DND-41 (cell line): Measurements from ENCODE around the gene HNRNPH2.

Source experiments
- ATAC-seq: fragments of 200-7000 bp; cut with Tn5 transposase; 3 replicates; pipeline ENCODE4 v1.9.1; 2021; ENCODE audit warnings: low read depth; ENCODE audit not compliant: insufficient read depth
- DNase-seq: peaks from one replicate; pipeline ENCODE4 v3.0.0-alpha.2; 2020
- H2AFZ ChIP-seq: 2 replicates; pipeline ENCODE4 v1.6.0; 2012; ENCODE audit warnings: low read depth, low read length
- H3K27ac ChIP-seq: 2 replicates; pipeline ENCODE4 v1.5.1; 2012; ENCODE audit warnings: low read length, inconsistent platforms
- H3K27me3 ChIP-seq: fragments of 200-600 bp; sonication (generic); 2 replicates; pipeline ENCODE4 v1.6.0; 2012; ENCODE audit warnings: low read length, mild to moderate bottlenecking, inconsistent platforms; ENCODE audit not compliant: insufficient read depth, poor library complexity
- H3K36me3 ChIP-seq: 2 replicates; pipeline ENCODE4 v1.5.1; 2012; ENCODE audit warnings: low read length, inconsistent platforms; ENCODE audit not compliant: insufficient read depth
- H3K4me1 ChIP-seq: 2 replicates; pipeline ENCODE4 v1.5.1; 2012; ENCODE audit warnings: mild to moderate bottlenecking, low read length; ENCODE audit not compliant: insufficient read depth
- H3K4me2 ChIP-seq: 2 replicates; pipeline ENCODE4 v1.6.0; 2012; ENCODE audit warnings: mild to moderate bottlenecking, moderate library complexity, low read length, inconsistent platforms; ENCODE audit not compliant: insufficient read depth
- H3K4me3 ChIP-seq, 2 experiments: fragments of 200-600 bp in 1 of 2; shearing (Covaris generic) in 1 of 2; 2 replicates each; pipeline ENCODE4 v1.5.1; 2012 to 2016; ENCODE audit warnings: inconsistent platforms in 2 of 2, low read length in 2 of 2, mild to moderate bottlenecking in 2 of 2, low read depth in 1 of 2, moderate library complexity in 1 of 2
- H3K79me2 ChIP-seq: 2 replicates; pipeline ENCODE4 v1.6.0; 2012; ENCODE audit warnings: low read length, inconsistent platforms; ENCODE audit not compliant: insufficient read depth
- H3K9ac ChIP-seq: 2 replicates; pipeline ENCODE4 v1.6.0; 2012; ENCODE audit warnings: low read depth, mild to moderate bottlenecking, inconsistent platforms, low read length, moderate library complexity
- H3K9me3 ChIP-seq: 2 replicates; pipeline ENCODE4 v1.5.1; 2012; ENCODE audit warnings: low read length, moderate library complexity, mild to moderate bottlenecking, inconsistent platforms; ENCODE audit not compliant: insufficient read depth, severe bottlenecking
- H4K20me1 ChIP-seq: 2 replicates; pipeline ENCODE4 v1.6.0; 2012; ENCODE audit warnings: low read length; ENCODE audit not compliant: insufficient read depth
- CTCF ChIP-seq: IDR thresholded peaks from 2 replicates; pipeline ENCODE4 v1.5.1; 2012; ENCODE audit warnings: borderline replicate concordance, low read length, moderate library complexity, mild to moderate bottlenecking; ENCODE audit not compliant: poor library complexity, severe bottlenecking; ENCODE audit errors: extremely low read depth
- EZH2 ChIP-seq: IDR thresholded peaks from 3 replicates; pipeline ENCODE4 v1.6.1; 2012; ENCODE audit warnings: borderline replicate concordance, low read depth, mild to moderate bottlenecking, moderate library complexity, low read length, inconsistent platforms; ENCODE audit not compliant: severe bottlenecking

HNRNPH2 gene

GRCh38 chrX:101395789-101396188 lies 12.2 kb upstream of the HNRNPH2 start:
- H4K20me1 ChIP-seq = no peaks in the 10 kb centered on the region; the same call in 1 of the 2 replicates
- H3K4me1 ChIP-seq = peaks cover 20% of the 10 kb centered on the region
- H3K27ac ChIP-seq = no peak overlapping the region
- no peak overlapping the region for H2AFZ ChIP-seq
- H3K27me3 ChIP-seq = no peaks in the 10 kb centered on the region
- H3K79me2 ChIP-seq = peaks cover 25% of the 10 kb centered on the region
- no peak overlapping the region for H3K4me3 ChIP-seq
- H3K4me2 ChIP-seq = no peak overlapping the region
- ATAC-seq (no peak), DNase-seq (no peak)
- no peak overlapping the region for H3K9ac ChIP-seq
- H3K9me3 ChIP-seq = no peaks in the 10 kb centered on the region
- no peak for TF ChIP-seq EZH2
- no peak for TF ChIP-seq CTCF
- peaks cover 44% of the 10 kb centered on the region for H3K36me3 ChIP-seq

GRCh38 chrX:101397779-101398178 lies 10.2 kb upstream of the HNRNPH2 start:
- H3K9ac ChIP-seq = no peak overlapping the region
- no peak overlapping the region for H3K4me3 ChIP-seq
- H3K27ac ChIP-seq = no peak overlapping the region
- no peak for DNase-seq
- no peaks in the 10 kb centered on the region for H3K27me3 ChIP-seq
- H4K20me1 ChIP-seq = no peaks in the 10 kb centered on the region; the same call in 1 of the 2 replicates
- no peaks in the 10 kb centered on the region for H3K9me3 ChIP-seq
- no peak overlapping the region for H2AFZ ChIP-seq
- H3K4me1 ChIP-seq = peaks cover 7% of the 10 kb centered on the region
- H3K4me2 ChIP-seq = no peak overlapping the region
- TF ChIP-seq EZH2 (no peak), CTCF (no peak)
- ATAC-seq = peak; percentile 43; the same call in 2 of the 3 replicates
- peaks cover 7% of the 10 kb centered on the region; the same call in 1 of the 2 replicates for H3K79me2 ChIP-seq
- peaks cover 40% of the 10 kb centered on the region; the same call in 1 of the 2 replicates for H3K36me3 ChIP-seq

- no peaks in the 10 kb centered on the region for H3K9me3 ChIP-seq
- ATAC-seq = no peak
- H3K4me3 ChIP-seq = no peak overlapping the region
- peaks cover under 1% of the 10 kb centered on the region; the same call in 1 of the 2 replicates for H3K79me2 ChIP-seq
- no peak for DNase-seq
- TF ChIP-seq CTCF (no peak), EZH2 (no peak)
- peaks cover 33% of the 10 kb centered on the region for H3K36me3 ChIP-seq
- no peaks in the 10 kb centered on the region for H3K4me1 ChIP-seq
- H3K27ac ChIP-seq = no peak overlapping the region
- H3K27me3 ChIP-seq = no peaks in the 10 kb centered on the region
- H4K20me1 ChIP-seq = no peaks in the 10 kb centered on the region
- no peak overlapping the region for H2AFZ ChIP-seq
- no peak overlapping the region for H3K4me2 ChIP-seq
- no peak overlapping the region for H3K9ac ChIP-seq
These were observed 9.3 kb upstream of the HNRNPH2 start for GRCh38 chrX:101398694-101399093.

- Histone ChIP-seq H3K9me3 (no peaks in the 10 kb centered on the region), H3K4me2 (no peak overlapping the region), H3K79me2 (no peaks in the 10 kb centered on the region), H3K4me1 (no peaks in the 10 kb centered on the region), H3K9ac (no peak overlapping the region), H3K27me3 (no peaks in the 10 kb centered on the region), H3K36me3 (peaks cover 34% of the 10 kb centered on the region), H3K4me3 (no peak overlapping the region), H4K20me1 (no peaks in the 10 kb centered on the region), H3K27ac (no peak overlapping the region), H2AFZ (no peak overlapping the region)
- no peak for ATAC-seq
- no peak for TF ChIP-seq EZH2
- no peak for TF ChIP-seq CTCF
- no peak for DNase-seq
These were observed 8.2 kb upstream of the HNRNPH2 start for GRCh38 chrX:101399825-101400224.
